Loucy (cell line): Measurements from ENCODE around the gene HS1BP3.

Source experiments
- H2AFZ ChIP-seq: fragments of 200-600 bp; sonication (generic); 2 replicates; pipeline ENCODE4 v1.6.0; 2016; ENCODE audit warnings: antibody characterized with exemption, mild to moderate bottlenecking, low read length, moderate library complexity
- H3F3A ChIP-seq: fragments of 200-600 bp; 2 replicates; pipeline ENCODE4 v1.6.0; 2016; ENCODE audit warnings: antibody characterized with exemption, low read depth, mild to moderate bottlenecking
- H3K27me3 ChIP-seq: fragments of 200-600 bp; sonication (generic); 2 replicates; pipeline ENCODE4 v1.6.1; 2014; ENCODE audit warnings: low read length, mild to moderate bottlenecking; ENCODE audit not compliant: insufficient read depth, poor library complexity, severe bottlenecking
- H3K36me3 ChIP-seq: fragments of 200-600 bp; sonication (generic); 2 replicates; pipeline ENCODE4 v1.6.1; 2016; ENCODE audit warnings: low read length; ENCODE audit not compliant: insufficient read depth
- H3K4me1 ChIP-seq: fragments of 200-600 bp; sonication (generic); 2 replicates; pipeline ENCODE4 v1.5.1; 2014; ENCODE audit warnings: low read length, mild to moderate bottlenecking; ENCODE audit not compliant: insufficient read depth, poor library complexity, severe bottlenecking
- H3K4me2 ChIP-seq: fragments of 200-600 bp; sonication (generic); 2 replicates; pipeline ENCODE4 v1.6.0; 2014; ENCODE audit warnings: antibody characterized with exemption, low read length, low read depth, mild to moderate bottlenecking; ENCODE audit not compliant: poor library complexity, severe bottlenecking
- H3K4me3 ChIP-seq: fragments of 200-600 bp; sonication (generic); 2 replicates; pipeline ENCODE4 v1.5.1; 2014; ENCODE audit warnings: low read length, mild to moderate bottlenecking, mixed read lengths; ENCODE audit not compliant: poor library complexity, severe bottlenecking
- H3K79me2 ChIP-seq: fragments of 200-600 bp; sonication (generic); 2 replicates; pipeline ENCODE4 v1.6.1; 2014; ENCODE audit warnings: low read length; ENCODE audit not compliant: insufficient read depth
- H3K9ac ChIP-seq: fragments of 200-600 bp; sonication (generic); 2 replicates; pipeline ENCODE4 v1.6.0; 2014; ENCODE audit warnings: mild to moderate bottlenecking, low read depth, low read length, moderate library complexity; ENCODE audit not compliant: poor library complexity, severe bottlenecking
- H3K9me2 ChIP-seq: fragments of 200-600 bp; sonication (generic); replicated peaks from 2 replicates; pipeline ENCODE4 v1.6.1; 2016; ENCODE audit warnings: low read depth, low read length, mixed read lengths
- H3K9me3 ChIP-seq: fragments of 200-600 bp; sonication (generic); 2 replicates; pipeline ENCODE4 v1.6.1; 2014; ENCODE audit warnings: mild to moderate bottlenecking, antibody characterized with exemption, low read length, low read depth; ENCODE audit not compliant: insufficient read depth
- H4K20me1 ChIP-seq: fragments of 200-600 bp; sonication (generic); 2 replicates; pipeline ENCODE4 v1.6.0; 2014; ENCODE audit warnings: antibody characterized with exemption, low read length, mild to moderate bottlenecking; ENCODE audit not compliant: insufficient read depth, poor library complexity, severe bottlenecking
- EZH2phosphoT487 ChIP-seq: fragments of 200-600 bp; IDR thresholded peaks from 2 replicates; pipeline ENCODE4 v1.6.1; 2018; ENCODE audit warnings: antibody characterized with exemption, mild to moderate bottlenecking, moderate library complexity, borderline replicate concordance
- TF ChIP-seq, protein P1 (sequence below): fragments of 200-600 bp; sonication (generic); conservative IDR thresholded peaks from 2 replicates; pipeline ENCODE4 v1.5.1; 2014; ENCODE audit warnings: mild to moderate bottlenecking, antibody characterized with exemption, low read length

Gene HS1BP3

DNA sequence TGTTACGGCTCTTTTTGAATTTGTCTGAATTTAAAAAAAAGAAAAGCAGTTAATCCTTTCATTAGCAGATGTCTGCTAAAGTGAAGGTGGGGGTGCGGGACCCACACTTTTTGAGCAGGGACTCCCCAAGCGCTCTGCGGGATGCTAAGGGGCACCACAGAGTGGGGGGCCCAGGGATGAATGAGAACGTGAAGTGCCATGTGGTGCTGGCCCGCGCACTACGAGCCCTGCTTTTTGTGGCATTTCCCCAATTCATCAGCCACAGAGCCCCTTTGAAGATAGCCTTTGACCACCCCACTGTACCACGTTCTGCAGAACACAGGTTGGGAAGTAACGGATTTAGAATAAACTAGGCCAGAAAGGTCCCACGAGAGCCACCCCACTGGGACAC lies 28.6 kb downstream of the HS1BP3 start:
- Histone ChIP-seq H3K27me3 (no peaks in the 10 kb centered on the region), H3K9ac (no peak overlapping the region), H3K4me2 (no peak overlapping the region), H4K20me1 (no peaks in the 10 kb centered on the region), H3K4me1 (peaks cover 10% of the 10 kb centered on the region), H3K9me2 (no peaks in the 10 kb centered on the region), H3F3A (no peaks in the 10 kb centered on the region), H3K4me3 (no peak overlapping the region), H3K9me3 (no peaks in the 10 kb centered on the region), H3K79me2 (no peaks in the 10 kb centered on the region), H3K36me3 (no peaks in the 10 kb centered on the region; the same call in 1 of the 2 replicates), H2AFZ (no peak overlapping the region)
- TF ChIP-seq, protein P1, sequence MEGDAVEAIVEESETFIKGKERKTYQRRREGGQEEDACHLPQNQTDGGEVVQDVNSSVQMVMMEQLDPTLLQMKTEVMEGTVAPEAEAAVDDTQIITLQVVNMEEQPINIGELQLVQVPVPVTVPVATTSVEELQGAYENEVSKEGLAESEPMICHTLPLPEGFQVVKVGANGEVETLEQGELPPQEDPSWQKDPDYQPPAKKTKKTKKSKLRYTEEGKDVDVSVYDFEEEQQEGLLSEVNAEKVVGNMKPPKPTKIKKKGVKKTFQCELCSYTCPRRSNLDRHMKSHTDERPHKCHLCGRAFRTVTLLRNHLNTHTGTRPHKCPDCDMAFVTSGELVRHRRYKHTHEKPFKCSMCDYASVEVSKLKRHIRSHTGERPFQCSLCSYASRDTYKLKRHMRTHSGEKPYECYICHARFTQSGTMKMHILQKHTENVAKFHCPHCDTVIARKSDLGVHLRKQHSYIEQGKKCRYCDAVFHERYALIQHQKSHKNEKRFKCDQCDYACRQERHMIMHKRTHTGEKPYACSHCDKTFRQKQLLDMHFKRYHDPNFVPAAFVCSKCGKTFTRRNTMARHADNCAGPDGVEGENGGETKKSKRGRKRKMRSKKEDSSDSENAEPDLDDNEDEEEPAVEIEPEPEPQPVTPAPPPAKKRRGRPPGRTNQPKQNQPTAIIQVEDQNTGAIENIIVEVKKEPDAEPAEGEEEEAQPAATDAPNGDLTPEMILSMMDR = no peak
- no peak for TF ChIP-seq EZH2phosphoT487

DNA sequence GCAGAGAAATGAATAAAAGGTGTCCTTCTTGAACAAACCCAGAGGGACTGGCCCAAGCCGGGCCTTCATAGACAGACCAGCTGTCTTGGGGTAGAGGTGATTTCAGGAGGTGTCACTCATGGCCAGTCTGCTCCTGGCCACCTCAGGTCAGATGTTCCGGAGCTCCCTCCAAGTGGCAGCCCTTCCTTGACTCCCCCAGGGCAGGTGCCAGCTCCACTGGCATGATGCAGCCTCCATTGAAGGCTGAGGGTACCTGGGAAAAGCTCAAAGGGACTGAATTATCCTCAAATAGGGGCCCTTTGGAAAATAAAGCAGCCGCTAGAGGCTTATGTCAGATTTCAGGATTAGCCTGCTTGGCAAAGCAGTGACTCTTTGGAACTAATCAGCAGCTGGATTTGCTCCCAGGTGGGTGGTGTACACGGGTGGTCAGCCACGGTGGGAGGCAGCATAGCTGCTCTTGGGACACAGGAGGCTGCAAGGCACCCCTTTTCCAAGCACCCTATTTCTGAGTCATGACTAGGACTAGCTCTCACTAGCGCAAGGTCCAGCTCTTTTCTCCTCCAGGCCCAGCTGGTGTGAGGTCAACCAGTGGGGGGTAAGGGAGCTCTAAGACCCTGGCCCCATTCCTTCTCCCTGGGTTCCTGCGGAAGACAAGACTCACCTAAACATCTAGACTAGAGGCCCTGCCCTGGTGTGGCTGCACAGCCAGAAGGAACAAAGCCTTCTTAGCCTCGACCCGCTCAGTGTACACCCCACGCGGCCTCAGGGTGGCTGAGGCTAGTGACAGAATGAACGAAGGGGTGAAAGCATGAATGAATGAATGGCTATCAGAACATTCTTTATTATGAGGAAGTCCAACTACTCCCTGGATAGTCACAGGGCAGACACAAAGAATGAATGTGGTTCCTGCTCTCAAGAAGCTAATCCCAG lies 29.3 kb downstream of the HS1BP3 start:
- H3K4me1 ChIP-seq = peaks cover 16% of the 10 kb centered on the region
- H3K27me3 ChIP-seq = no peaks in the 10 kb centered on the region
- no peak overlapping the region for H3K9ac ChIP-seq
- no peak overlapping the region for H2AFZ ChIP-seq
- H3K4me3 ChIP-seq = no peak overlapping the region
- no peaks in the 10 kb centered on the region for H3K9me2 ChIP-seq
- H4K20me1 ChIP-seq = no peaks in the 10 kb centered on the region
- no peaks in the 10 kb centered on the region for H3K79me2 ChIP-seq
- H3F3A ChIP-seq = no peaks in the 10 kb centered on the region
- TF ChIP-seq, protein P1 = no peak
- no peak for TF ChIP-seq EZH2phosphoT487
- H3K9me3 ChIP-seq = no peaks in the 10 kb centered on the region
- H3K36me3 ChIP-seq = no peaks in the 10 kb centered on the region; the same call in 1 of the 2 replicates
- no peak overlapping the region for H3K4me2 ChIP-seq

DNA sequence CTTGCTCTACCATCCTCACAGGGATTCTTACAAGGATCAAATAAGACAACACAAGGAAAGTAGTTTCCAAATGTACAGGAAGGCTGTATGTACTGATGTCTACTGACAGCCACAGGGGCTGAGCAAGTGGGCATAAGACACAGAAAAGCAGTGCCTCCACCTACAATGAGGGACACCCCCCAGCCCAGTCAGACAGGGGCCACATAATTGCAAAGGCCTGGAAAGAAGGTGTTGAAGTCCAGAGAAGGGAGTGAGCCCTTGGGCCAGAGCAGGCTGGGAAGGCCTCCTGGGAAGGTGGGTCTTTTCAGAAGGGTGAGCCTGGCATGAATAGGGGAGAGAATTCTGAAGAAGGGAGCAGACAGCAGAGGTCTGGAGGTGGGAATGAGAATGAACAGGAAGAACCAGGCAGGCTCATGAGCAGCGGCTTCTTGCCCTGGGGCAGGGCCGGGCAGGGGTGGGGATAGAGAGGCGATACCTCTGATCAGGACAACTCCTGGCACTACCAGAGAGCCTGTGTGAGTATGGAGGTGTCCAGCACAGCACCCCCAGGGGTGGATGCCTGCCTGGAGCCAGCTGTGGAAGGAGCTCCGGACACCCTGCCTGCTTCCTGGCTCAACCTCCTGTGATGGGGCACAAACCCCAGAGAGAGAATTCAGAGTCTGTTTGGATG lies 30.1 kb downstream of the HS1BP3 start:
- H3K27me3 ChIP-seq = no peaks in the 10 kb centered on the region
- no peaks in the 10 kb centered on the region; the same call in 1 of the 2 replicates for H3K36me3 ChIP-seq
- H2AFZ ChIP-seq = no peak overlapping the region
- no peaks in the 10 kb centered on the region for H4K20me1 ChIP-seq
- TF ChIP-seq, protein P1 = no peak
- no peak for TF ChIP-seq EZH2phosphoT487
- no peak overlapping the region for H3K4me3 ChIP-seq
- H3K4me2 ChIP-seq = no peak overlapping the region
- H3K9ac ChIP-seq = no peak overlapping the region
- no peaks in the 10 kb centered on the region for H3K79me2 ChIP-seq
- H3K9me2 ChIP-seq = no peaks in the 10 kb centered on the region
- no peaks in the 10 kb centered on the region for H3F3A ChIP-seq
- no peaks in the 10 kb centered on the region for H3K9me3 ChIP-seq
- H3K4me1 ChIP-seq = peaks cover 23% of the 10 kb centered on the region
